GM21360 (cell line): ENCODE data around the gene POLR2H.
A peak's percentile ranks its signal among the peaks of the same experiment; 100 is the strongest.
"Not testable (repeated sequence)": the region's sequence is repeated elsewhere in the genome, so short reads cannot be mapped to it uniquely, and the experiment has no call there.

Experiments used
- ATAC-seq: cut with Tn5 transposase; IDR thresholded peaks from one replicate; pipeline ENCODE4 v1.9.1; 2021; ENCODE audit warnings: mild to moderate bottlenecking, moderate library complexity; ENCODE audit not compliant: unreplicated experiment

Gene POLR2H

DNA sequence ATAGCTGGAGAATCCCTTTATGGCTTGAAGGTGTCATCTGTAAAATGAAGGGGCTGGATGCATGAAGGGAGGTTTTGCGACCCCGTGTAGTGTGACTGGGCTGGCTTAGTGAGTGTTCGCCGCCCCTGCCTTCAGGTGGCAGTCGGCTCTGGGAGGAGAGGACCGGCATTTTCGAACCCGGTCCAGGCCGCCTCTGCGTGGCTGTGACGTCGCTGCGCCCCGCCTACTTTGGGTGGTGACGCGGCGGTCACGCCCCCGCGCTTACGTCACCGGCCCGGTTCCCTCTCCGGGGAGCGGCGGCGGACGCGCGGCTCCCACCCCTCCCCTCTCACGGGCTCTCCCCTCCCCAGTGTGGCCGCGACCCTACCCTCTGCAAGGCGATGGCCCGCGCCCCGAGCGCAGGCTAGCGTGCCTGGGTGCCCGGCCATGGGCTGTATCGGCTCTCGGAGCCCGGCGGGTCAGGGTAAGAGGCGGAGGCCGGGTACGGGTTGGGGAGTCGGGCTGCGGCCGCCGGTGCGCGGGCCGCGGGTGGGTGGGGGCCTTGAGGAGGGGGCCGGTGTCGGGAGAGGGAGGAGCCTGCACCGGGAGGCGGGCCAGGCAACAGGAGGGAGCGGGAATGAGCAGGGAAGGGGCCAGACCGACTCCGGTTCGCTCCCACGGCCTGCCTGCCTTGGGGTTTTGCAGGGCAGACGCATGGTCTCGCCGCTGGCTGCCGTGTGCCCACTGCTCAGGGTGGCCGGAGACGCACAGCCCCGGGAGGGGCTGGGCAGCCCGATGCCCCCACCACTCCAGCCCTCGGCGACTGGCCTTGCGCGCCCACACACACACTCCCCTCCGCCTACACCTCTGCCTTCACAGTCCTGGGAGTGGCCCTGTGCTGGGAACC is 25.6 kb upstream of the POLR2H start:
- ATAC-seq: peak; percentile 68

DNA sequence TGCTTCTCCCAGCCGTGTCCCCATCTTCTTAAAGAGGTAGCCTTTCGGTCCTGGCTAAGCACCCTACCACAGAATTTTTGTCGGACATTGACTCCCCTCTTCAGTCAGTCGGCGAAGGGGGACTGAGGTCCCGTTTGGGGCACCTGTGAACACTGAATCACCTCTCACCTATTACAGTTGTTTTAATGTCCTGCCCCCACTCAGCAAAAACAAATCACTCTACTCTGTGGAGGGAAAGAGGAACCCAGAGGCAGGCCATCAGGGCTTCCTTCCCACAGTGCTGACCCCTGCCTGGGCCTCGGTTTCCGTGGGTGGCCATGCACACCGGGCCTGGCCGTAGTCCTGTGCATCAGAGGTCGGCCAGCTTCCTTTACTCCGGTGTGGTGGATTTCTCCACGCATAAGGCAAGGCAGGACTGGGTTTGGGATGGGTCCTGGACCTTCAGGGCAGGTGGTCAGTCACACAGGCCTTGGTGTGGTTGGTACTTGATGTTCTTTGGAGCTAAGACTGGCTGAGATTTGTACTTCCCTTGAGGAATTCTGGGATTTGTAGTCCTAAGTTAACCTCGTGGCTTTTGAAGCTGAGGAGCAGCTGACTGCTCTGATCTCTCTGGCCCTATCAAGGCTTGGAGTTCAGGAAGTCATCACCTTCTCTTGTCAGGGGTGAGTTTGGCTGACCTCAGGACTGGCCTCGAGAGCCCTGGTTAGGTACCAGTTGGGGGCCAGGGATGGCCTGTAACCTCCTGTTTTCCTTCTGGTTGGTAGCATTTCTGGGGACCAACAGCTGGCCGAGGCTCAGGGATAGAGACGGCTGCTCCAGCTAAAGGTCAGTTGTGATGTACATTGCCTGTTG is 24.7 kb upstream of the POLR2H start:
- peak; percentile 1 for ATAC-seq

DNA sequence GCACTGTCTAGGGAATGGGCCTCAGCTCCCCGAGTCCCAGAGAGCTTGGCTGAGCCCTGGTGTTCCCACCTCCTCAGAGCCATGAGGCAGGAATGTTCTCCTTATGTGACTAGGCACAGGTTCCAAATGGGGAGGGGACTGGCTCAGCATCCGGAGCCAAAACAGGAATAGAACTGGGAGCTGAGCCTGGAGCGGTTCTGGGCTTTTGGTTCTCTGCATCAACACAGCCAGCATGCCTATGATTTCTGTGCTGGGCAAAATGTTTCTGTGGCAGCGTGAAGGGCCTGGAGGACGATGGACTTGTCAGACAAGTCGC is 24.2 kb upstream of the POLR2H start, which contains the start of gene FAM131A:
TSS of gene FAM131A (plus strand) at position 202 of the 316 bp plus-strand sequence. CDS start at position 233, 31 bp downstream.
- no peak for ATAC-seq

DNA sequence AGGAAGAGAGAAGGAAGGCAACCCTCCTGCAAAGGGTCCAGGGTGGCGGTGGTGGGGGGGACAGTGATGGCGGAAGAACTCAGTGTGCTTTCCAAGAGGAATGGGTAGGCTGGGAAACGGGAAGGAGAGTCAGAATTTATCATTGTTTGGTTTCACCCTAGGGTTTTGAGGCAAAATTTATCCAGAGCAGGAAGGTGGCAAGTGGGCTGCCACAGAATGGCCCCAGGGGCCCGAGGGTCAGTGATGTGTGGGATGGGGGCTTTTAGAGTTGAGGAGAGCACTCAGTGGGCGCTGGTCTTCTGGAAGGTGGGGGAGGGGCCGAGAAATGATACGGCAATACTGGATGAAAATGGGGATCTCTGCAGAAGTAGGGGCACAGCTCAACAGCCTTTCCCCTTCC is 23.5 kb upstream of the POLR2H start:
- no peak for ATAC-seq

DNA sequence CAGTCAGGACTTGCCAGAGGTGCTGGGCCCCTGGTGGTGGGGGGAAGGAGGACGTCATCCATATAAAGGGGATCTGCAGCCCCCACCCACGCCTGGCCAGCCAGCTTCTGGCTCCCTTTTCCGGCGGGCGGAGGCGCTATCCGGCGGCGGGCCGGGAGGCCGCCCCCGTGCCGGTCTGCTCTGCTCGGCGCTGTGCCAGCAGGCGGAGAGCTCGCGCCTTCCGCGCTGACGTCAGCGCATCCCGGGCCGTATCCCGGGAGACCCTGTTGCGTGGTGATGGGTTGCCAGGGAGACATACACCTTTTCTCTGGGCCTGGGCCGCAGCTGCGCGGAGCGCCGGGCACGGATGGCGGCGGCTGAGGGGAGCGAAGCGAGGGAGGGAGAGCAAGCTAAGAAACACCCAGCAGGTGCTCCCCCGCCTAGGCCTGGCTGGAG is 23.0 kb upstream of the POLR2H start:
- ATAC-seq: no peak

DNA sequence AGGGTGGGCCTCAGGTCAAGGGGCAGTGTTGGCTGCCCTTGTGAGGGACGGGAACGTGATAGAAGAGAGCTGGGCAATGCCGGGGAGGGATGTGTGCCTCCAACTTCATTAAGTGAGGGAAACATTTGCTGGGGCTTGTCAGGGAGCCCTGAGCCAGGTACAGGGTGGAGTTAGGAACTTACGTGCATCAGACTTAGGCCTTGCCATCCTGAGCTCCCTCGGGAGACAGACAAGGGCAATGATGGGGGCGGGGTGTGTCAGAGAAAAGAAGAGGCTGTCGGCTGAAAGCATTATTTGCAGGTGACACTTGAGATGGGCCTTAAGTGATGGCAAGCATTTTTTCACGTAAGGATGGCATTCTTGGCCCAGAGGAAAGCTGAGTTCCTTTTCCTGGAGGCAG is 22.5 kb upstream of the POLR2H start:
- no peak for ATAC-seq

DNA sequence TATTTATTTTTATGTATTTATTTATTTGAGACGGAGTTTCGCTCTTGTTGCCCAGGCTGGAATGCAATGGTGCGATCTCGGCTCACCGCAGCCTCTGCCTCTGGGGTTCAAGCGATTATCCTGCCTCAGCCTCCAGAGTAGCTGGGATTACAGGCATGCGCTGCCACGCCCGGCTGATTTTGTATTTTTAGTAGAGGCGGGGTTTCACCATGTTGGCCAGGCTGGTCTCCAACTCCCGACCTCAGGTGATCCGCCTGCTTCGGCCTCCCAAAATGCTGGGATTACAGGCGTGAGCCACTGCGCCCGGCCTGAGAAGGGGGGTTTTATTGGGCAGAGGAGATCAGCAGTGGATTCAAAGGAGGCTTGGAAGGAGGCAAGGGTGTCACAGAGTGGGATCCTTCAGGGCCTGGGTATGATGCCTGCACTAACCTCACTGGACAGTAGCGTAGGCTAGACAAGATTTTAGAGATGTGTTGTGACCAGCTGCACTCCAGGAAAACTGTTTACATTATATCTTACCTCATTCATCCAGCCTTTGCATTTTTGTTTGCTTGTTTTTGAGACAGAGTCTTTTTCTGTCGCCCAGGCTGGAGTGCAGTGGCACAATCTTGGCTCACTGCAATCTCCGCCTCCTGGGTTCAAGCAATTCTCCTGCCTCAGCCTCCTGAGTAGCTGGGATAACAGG is 21.9 kb upstream of the POLR2H start:
- ATAC-seq: not testable (repeated sequence)

DNA sequence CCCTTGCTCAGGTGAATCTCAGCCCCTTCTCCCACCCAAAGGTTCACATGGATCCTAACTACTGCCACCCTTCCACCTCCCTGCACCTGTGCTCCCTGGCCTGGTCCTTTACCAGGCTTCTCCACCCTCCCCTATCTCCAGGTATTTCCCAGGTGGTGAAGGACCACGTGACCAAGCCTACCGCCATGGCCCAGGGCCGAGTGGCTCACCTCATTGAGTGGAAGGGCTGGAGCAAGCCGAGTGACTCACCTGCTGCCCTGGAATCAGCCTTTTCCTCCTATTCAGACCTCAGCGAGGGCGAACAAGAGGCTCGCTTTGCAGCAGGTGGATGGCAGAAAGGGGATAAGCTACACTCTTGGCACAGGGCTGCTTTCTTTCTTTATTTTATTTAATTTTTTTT is 19.6 kb upstream of the POLR2H start:
- ATAC-seq: no peak

DNA sequence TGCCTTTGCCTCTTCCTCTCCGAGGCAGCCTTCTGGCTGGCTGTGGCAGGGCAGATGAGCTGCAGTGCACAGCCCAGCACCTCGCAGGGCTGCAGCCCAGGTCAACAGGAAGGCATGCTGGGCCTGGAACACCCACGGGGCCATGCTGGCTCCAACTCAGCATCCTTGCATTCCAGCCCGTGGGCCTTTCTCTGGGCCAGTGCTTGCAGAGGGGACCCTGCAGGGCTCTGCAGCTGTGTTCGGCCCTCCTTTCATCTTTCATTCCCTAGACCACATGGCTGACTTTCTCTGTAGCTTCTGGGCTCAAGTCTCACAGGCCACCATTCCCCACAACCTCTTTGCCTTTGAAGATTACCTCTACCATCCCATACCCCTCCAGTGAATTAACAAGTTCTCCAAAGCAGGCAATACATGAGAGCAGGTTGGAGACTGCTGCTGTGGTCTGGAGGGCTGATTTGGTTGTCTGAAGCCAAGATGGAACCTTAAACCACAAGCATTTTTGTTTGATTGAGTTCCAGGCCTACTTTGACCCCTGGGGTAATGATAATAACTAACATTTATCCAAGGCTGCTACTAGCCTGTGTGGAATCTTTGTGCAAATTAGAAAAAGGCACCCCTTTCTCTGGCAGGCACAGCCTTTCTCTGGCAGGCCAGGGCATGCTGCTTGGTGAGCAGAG is 18.2 kb upstream of the POLR2H start:
- ATAC-seq: no peak

DNA sequence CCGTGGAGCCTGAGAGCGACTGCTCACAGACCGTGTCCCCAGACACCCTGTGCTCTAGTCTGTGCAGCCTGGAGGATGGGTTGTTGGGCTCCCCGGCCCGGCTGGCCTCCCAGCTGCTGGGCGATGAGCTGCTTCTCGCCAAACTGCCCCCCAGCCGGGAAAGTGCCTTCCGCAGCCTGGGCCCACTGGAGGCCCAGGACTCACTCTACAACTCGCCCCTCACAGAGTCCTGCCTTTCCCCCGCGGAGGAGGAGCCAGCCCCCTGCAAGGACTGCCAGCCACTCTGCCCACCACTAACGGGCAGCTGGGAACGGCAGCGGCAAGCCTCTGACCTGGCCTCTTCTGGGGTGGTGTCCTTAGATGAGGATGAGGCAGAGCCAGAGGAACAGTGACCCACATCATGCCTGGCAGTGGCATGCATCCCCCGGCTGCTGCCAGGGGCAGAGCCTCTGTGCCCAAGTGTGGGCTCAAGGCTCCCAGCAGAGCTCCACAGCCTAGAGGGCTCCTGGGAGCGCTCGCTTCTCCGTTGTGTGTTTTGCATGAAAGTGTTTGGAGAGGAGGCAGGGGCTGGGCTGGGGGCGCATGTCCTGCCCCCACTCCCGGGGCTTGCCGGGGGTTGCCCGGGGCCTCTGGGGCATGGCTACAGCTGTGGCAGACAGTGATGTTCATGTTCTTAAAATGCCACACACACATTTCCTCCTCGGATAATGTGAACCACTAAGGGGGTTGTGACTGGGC is 16.8 kb upstream of the POLR2H start:
- ATAC-seq: no peak

DNA sequence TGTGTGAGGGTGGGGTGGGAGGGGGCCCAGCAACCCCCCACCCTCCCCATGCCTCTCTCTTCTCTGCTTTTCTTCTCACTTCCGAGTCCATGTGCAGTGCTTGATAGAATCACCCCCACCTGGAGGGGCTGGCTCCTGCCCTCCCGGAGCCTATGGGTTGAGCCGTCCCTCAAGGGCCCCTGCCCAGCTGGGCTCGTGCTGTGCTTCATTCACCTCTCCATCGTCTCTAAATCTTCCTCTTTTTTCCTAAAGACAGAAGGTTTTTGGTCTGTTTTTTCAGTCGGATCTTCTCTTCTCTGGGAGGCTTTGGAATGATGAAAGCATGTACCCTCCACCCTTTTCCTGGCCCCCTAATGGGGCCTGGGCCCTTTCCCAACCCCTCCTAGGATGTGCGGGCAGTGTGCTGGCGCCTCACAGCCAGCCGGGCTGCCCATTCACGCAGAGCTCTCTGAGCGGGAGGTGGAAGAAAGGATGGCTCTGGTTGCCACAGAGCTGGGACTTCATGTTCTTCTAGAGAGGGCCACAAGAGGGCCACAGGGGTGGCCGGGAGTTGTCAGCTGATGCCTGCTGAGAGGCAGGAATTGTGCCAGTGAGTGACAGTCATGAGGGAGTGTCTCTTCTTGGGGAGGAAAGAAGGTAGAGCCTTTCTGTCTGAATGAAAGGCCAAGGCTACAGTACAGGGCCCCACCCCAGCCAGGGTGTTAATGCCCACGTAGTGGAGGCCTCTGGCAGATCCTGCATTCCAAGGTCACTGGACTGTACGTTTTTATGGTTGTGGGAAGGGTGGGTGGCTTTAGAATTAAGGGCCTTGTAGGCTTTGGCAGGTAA is 16.0 kb upstream of the POLR2H start:
- ATAC-seq: no peak

DNA sequence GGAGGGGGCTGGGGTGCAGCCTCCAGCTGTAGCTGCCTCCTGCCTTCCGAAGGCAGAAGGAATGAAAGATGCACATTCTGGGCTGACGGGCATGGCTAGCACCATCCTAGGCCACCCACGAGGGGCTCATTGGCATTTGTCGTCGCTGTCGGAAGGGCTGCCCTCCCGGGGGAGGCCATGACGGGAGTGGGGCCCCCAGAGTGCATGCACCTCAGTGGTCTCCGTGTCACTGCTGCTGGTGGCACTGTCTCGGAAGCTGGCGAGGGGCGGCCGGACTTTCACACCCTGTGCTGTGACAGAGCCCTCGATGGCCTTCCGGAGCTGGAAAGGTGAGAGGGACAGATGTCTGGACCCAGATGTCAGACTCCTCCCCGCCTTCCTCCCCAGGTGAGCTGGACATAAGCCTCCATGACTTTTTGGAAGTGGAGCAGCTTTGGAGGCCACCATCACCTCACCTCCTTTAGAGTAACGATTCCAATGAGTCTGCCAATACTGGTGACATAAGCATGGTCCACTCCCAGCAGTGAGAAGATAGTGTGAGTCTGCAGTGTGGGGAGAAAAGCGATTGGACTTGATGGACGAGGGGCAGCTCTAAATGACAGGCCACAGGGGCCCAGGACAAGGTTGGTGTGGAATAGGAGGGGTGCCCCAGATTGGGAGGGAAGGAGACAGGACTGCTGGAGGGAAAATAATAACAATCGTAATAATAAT is 14.9 kb upstream of the POLR2H start:
- ATAC-seq: no peak

DNA sequence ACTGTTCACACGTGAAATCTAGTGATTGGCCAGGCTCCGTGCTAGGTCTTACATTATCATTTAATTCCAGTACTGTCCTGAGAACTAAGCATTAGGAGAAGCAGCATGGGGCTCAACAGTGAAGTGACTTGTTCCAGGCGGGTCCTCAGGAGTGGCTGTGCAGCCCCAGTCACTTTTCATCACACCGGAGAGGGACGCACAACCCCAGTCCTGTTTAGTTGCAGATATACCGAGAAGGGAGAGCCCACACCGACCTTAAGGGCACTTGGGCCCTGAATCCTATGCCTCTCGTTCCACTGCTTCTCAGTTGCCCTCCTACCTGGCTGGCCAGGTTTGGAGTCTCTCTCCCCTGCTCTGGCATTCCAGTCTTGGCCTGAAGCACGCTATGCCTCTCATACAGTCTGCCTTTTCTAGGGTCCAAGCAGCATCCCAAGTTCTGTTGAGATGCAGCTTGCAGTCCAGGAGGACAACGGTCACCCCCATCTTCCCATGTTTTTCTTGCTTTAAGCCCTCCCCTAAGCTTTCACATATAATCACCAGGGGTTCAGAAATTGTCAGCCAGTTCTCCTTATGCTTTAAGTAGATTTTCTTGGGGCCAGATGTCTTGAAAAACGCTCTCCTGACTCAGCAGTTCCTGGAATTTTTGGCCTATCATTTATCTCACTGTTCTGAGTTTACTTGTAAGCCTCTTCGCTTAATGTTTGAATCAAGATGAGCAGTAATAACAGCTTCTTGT is 14.0 kb upstream of the POLR2H start:
- no peak for ATAC-seq

DNA sequence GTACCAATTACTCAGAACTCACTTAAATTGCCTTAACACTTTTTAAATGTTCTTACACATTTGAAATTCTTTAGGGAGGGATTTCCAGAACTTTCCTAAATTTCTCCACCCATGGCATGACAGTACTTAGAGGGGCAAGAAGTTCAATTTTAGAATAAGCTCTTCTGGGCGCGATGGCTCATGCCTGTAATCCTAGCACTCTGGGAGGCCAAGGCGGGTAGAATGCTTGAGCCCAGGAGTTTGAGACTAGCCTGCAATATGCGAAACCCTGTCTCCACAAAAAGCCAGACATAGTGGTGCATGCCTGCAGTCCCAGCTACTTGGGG is 13.5 kb upstream of the POLR2H start:
- no peak for ATAC-seq

DNA sequence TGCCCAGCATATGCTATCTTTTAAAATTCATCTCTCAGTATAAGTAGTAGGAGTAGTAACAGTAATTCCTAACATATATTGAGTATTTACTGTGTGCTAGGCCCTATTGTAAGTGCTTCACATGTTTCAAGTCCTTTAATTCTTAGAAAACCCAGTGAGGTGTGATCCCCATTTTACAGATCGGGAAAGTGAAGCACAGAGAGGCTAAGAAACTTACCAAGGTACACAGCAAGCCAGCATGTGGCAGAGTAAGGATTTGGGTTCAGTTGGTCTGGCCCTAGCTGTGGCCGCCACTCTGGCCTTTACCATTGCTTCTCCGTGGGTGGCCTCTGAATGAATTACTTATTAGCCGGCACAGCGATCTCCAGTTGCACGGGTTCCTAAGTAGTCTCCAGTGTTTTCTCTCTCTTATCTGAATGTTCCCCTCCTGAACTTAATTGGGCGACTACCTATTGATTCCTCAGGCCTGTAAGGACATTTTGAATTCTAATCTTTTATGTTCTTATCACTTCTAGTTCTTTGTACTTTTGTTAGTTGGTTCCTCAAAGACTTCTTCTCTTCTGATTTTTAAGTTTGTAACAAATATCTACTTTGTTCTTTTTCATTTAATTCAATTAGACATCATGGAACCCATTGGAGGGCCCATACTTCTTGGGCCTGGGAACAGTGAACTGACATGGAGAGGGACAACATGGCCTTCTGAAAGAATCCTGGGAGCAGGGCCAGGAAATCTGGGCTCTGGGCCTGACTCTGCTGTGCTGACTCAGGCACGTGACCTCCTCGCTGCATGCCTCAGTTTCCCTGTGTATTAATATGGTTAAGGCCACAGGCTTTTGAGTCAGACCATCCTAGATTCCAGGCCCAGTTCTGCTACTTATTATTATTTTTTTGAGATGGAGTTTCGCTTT is 11.7 kb upstream of the POLR2H start:
- no peak for ATAC-seq

DNA sequence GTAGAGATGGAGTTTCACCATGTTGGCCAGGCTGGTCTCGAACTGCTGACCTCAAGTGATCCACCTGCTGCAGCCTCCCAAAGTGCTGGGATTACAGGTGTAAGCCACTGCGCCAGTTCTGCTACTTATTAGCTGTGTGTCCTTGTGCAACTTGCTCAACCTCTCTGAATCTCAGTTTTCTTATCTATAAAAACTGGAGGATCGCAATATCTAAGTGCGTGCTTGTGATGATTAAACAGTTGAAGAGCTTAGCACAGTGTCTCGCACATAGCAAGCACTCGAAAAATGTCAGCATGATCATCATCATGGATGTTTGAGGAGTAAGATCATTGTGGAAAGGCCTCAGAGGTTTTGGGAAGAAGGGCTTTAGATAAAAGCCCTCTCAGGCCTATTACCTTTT is 10.9 kb upstream of the POLR2H start:
- no peak for ATAC-seq

DNA sequence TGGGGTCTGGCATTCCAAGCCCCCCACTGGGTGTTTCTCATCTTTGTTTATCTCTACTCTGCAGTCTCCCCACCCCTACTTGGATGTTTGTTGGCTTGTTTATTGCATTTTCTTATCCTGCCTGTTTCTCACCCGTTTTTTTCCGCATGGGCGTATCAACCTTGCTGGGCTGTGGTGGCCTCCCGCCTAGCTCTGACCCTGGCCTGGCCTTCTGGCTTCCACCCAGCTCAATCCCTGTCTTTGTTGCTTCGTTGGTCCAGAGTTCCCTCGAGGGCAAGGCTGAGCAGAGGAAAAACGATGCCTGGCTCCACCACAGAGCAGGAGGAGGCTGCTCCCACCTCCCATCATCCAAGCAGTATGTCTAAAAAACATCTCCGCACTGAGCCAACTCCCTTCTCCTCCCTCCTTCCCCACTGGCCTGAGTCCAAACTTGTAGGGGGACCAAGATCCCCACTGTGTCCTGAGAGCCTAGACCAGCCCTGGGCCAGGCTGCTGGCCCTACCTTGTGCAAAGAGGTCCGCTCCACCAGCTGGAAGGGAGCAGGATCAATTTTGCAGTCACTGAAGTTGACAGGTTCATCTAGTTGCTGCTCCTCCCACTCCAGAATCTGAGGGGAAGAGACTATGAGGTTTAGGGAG is 9.9 kb upstream of the POLR2H start:
- ATAC-seq: no peak
